Smooth muscle cell (in vitro differentiated cells): ENCODE results near the gene PADI3. TPM values are rescaled to one million over a fixed set of nuclear protein-coding genes. Genes with fewer than 3 reads are reported as not detected.

ENCODE experiments used
- DNase-seq: peaks from one replicate; lab custom pipeline; 2025; ENCODE audit not compliant: unreplicated experiment; lab: John Stamatoyannopoulos, UW
- H2AFZ ChIP-seq: fragments of 200-600 bp; sonication (generic); 2 replicates; pipeline ENCODE4 v1.6.0; 2016; ENCODE audit warnings: antibody characterized with exemption, low read depth, mild to moderate bottlenecking
- H3F3A ChIP-seq: fragments of 200-600 bp; sonication (generic); 2 replicates; pipeline ENCODE4 v1.6.0; 2017; ENCODE audit warnings: antibody characterized with exemption, low read depth
- H3K27ac ChIP-seq: fragments of 200-600 bp; sonication (generic); 2 replicates; pipeline ENCODE4 v1.5.1; 2016; ENCODE audit warnings: low read depth, mild to moderate bottlenecking
- H3K27me3 ChIP-seq: fragments of 200-600 bp; sonication (generic); 2 replicates; pipeline ENCODE4 v1.6.1; 2016; ENCODE audit warnings: low read depth, mild to moderate bottlenecking
- H3K36me3 ChIP-seq: fragments of 200-600 bp; sonication (generic); 2 replicates; pipeline ENCODE4 v1.5.1; 2016; ENCODE audit warnings: low read depth
- H3K4me1 ChIP-seq: fragments of 200-600 bp; sonication (generic); 2 replicates; pipeline ENCODE4 v1.5.1; 2016; ENCODE audit warnings: low read depth
- H3K4me2 ChIP-seq: fragments of 200-600 bp; sonication (generic); 2 replicates; pipeline ENCODE4 v1.6.0; 2016; ENCODE audit warnings: mild to moderate bottlenecking
- H3K4me3 ChIP-seq: fragments of 200-600 bp; sonication (generic); 2 replicates; pipeline ENCODE4 v1.5.1; 2016; ENCODE audit warnings: mild to moderate bottlenecking
- H3K79me2 ChIP-seq: fragments of 200-600 bp; sonication (generic); 2 replicates; pipeline ENCODE4 v1.6.0; 2016; ENCODE audit warnings: low read depth, mild to moderate bottlenecking
- H3K9ac ChIP-seq: fragments of 200-600 bp; sonication (generic); 2 replicates; pipeline ENCODE4 v1.6.0; 2016; ENCODE audit warnings: low read depth
- H3K9me3 ChIP-seq: fragments of 200-600 bp; sonication (generic); replicated peaks from 2 replicates; pipeline ENCODE4 v1.5.1; 2016; ENCODE audit warnings: low read depth
- H4K20me1 ChIP-seq: fragments of 200-600 bp; sonication (generic); 2 replicates; pipeline ENCODE4 v1.6.0; 2016; ENCODE audit warnings: low read depth
- CTCF ChIP-seq: fragments of 200-600 bp; sonication (generic); IDR thresholded peaks from 2 replicates; pipeline ENCODE4 v1.5.1; 2017; ENCODE audit warnings: borderline replicate concordance, mild to moderate bottlenecking, antibody characterized with exemption; ENCODE audit not compliant: insufficient read depth, poor library complexity, severe bottlenecking
- WGBS: methylation state at CpG from one replicate; pipeline ENCODE4 v1.1.7; 2016; ENCODE audit warnings: low lambda C conversion rate; 5-methylcytosine and 5-hydroxymethylcytosine counted together
- polyA plus RNA-seq: library from polyadenylated mRNA; unstranded; fragments of >200 nt; fragmentation: Nextera tagmentation; extraction: Ambion mirVana; gene quantifications from 2 replicates; pipeline ENCODE4 v1.2.1, GENCODE V29; 2016
- total RNA-seq: library from RNA; depleted of rRNA; stranded (reverse); fragments of >200 nt; gene quantifications from 2 replicates; pipeline ENCODE4 v1.2.3, GENCODE V29; 2014

Gene PADI3
- total and polyA plus RNA-seq, 2 experiments from 2014 or later = not detected

GRCh38 chr1:17277511-17278159 is 28.7 kb downstream of the PADI3 start:
- H3K27me3 ChIP-seq = no peaks in the 10 kb centered on the region
- no peak overlapping the region for H3K9ac ChIP-seq
- H4K20me1 ChIP-seq = no peaks in the 10 kb centered on the region
- no peak for TF ChIP-seq CTCF
- WGBS = 96% methylated on average over 8 of the region's 8 CpGs
- no peak overlapping the region for H3K27ac ChIP-seq
- no peaks in the 10 kb centered on the region for H3F3A ChIP-seq
- H3K9me3 ChIP-seq = no peaks in the 10 kb centered on the region
- no peak overlapping the region for H3K4me3 ChIP-seq
- no peaks in the 10 kb centered on the region for H3K4me1 ChIP-seq
- H2AFZ ChIP-seq = no peak overlapping the region
- no peak overlapping the region for H3K4me2 ChIP-seq
- no peak for DNase-seq
- no peaks in the 10 kb centered on the region for H3K79me2 ChIP-seq
- H3K36me3 ChIP-seq = no peaks in the 10 kb centered on the region

GRCh38 chr1:17278996-17279830 is 30.3 kb downstream of the PADI3 start:
- 84% methylated on average over 14 of the region's 14 CpGs for WGBS
- no peaks in the 10 kb centered on the region for H3K79me2 ChIP-seq
- TF ChIP-seq CTCF = no peak
- H2AFZ ChIP-seq = no peak overlapping the region
- no peak overlapping the region for H3K9ac ChIP-seq
- H3K4me3 ChIP-seq = no peak overlapping the region
- H3K27me3 ChIP-seq = peaks cover 4% of the 10 kb centered on the region
- no peaks in the 10 kb centered on the region for H3F3A ChIP-seq
- no peaks in the 10 kb centered on the region for H3K9me3 ChIP-seq
- H3K4me1 ChIP-seq = no peaks in the 10 kb centered on the region
- no peak overlapping the region for H3K27ac ChIP-seq
- H4K20me1 ChIP-seq = no peaks in the 10 kb centered on the region
- no peak for DNase-seq
- H3K36me3 ChIP-seq = no peaks in the 10 kb centered on the region
- H3K4me2 ChIP-seq = no peak overlapping the region

- no peaks in the 10 kb centered on the region for H4K20me1 ChIP-seq
- H3K4me1 ChIP-seq = no peaks in the 10 kb centered on the region
- peaks cover 6% of the 10 kb centered on the region for H3K27me3 ChIP-seq
- no peak overlapping the region for H3K4me3 ChIP-seq
- 93% methylated on average over 7 of the region's 7 CpGs for whole genome bisulfite sequencing
- H3K9ac ChIP-seq = no peak overlapping the region
- no peak overlapping the region for H3K27ac ChIP-seq
- no peak overlapping the region for H2AFZ ChIP-seq
- no peaks in the 10 kb centered on the region for H3K79me2 ChIP-seq
- H3F3A ChIP-seq = no peaks in the 10 kb centered on the region
- H3K4me2 ChIP-seq = no peak overlapping the region
- H3K9me3 ChIP-seq = no peaks in the 10 kb centered on the region
- TF ChIP-seq CTCF = no peak
- no peak for DNase-seq
- no peaks in the 10 kb centered on the region for H3K36me3 ChIP-seq
Observed at GRCh38 chr1:17280436-17280835, 31.5 kb downstream of the PADI3 start.

- DNase-seq = no peak
- Histone ChIP-seq H3K27ac (no peak overlapping the region), H3K79me2 (no peaks in the 10 kb centered on the region), H2AFZ (no peak overlapping the region), H3K9ac (no peak overlapping the region), H3K4me3 (no peak overlapping the region), H4K20me1 (no peaks in the 10 kb centered on the region), H3K4me1 (no peaks in the 10 kb centered on the region), H3K36me3 (no peaks in the 10 kb centered on the region), H3F3A (no peaks in the 10 kb centered on the region), H3K4me2 (no peak overlapping the region), H3K27me3 (peaks cover 6% of the 10 kb centered on the region), H3K9me3 (no peaks in the 10 kb centered on the region)
- WGBS = 85% methylated on average over 2 of the region's 2 CpGs
- TF ChIP-seq CTCF = no peak
Observed at GRCh38 chr1:17280894-17281293, 32.0 kb downstream of the PADI3 start.
